Lower leg skin (tissue), 3 donors: ENCODE measurements around the gene CSNK1G3.

Experiments used
- CTCF ChIP-seq, 3 donors: fragments of 450-650 bp; IDR thresholded peaks; one replicate each; pipeline ENCODE4 v1.5.1; 2016; ENCODE audit warnings: antibody characterized with exemption in 3 of 3, mild to moderate bottlenecking in 3 of 3, moderate library complexity in 2 of 3
- POLR2A ChIP-seq, 2 donors: fragments of 450-650 bp; IDR thresholded peaks; one replicate each; pipeline ENCODE4 v1.6.1; 2016 to 2017; ENCODE audit warnings: antibody characterized with exemption in 2 of 2, mild to moderate bottlenecking in 1 of 2, moderate library complexity in 1 of 2

DNA sequence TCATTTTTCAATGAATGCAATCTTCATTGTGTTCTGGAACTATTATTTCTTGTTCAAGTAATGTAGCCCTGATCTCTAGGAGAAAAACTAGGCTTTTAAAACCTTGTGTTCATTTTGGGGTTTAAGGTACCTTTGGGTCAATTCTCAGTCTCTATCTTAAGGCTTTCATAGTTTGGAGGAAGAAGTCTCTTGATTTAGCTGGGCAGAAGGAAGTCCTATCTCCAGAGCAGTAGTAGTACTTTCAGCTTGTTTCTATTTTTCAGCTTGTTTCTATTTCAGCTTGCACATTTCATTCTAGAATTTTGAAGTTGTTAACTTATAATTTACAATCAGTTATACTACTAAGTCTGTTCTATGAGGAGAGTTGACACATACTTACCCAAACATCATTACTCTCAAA lies 15.2 kb downstream of the CSNK1G3 start:
- TF ChIP-seq POLR2A (IDR thresholded peaks at IDR 0.05) (no peak), CTCF (IDR thresholded peaks at IDR 0.05) (no peak)
